Measurements from ENCODE around the gene TMED7. TPM values are rescaled to one million over a fixed set of nuclear protein-coding genes. Genes with fewer than 3 reads are reported as not detected.

TMED7 gene
- polyA plus RNA-seq, 1 of the 3 experiments (the other 2 are of a cell fraction) = 41.2 TPM

DNA sequence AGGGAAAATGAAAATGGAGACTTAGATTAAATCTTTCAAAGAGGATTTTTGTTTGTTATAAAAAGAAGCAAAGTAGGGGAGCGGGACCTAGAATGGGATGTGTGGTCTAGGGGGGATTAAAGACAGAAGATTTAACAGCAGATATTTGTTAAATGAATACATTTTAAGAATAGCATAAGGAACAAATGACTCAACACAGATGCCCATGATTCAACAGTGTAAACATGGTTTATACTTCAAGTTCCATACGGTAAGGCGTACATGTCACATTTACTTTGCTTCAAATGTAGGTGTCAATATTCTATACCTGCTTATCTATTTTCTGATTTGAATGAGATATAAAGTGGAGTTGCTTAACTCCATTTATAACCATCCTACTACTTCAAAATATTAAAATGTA, 25.1 kb downstream of the TMED7 start (continued):
- no peak for TF ChIP-seq JUND (IDR thresholded peaks at IDR 0.05)
- no peak for TF ChIP-seq MXI1 (IDR thresholded peaks at IDR 0.05; ENCODE audit: low read depth, low read length)

DNA sequence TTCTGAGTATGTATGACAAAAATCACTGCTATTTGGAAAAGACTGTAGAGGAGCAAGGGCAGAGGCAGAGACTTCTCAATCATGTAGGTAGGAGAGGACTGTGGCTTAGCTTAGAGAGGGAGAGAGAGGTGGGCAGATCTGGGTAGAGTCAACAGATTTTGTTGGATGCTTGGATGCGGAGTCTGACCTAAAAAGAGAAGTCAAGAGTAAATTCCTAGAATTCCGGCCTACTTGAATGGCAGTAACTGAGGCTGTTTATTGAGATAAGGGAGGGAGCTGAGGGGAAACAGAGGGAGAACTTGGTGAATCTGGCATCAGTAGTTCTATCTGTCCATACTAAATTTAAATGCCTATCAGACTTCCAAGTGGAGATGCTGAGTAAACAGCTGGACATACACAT, 25.9 kb downstream of the TMED7 start:
- DNase-seq = no peak
- no peaks in the 10 kb centered on the region for H3K9me3 ChIP-seq
- H2AFZ ChIP-seq (ENCODE audit: low read depth) = no peak overlapping the region
- peaks cover 7% of the 10 kb centered on the region; the same call in 1 of the 2 replicates for H3K79me2 ChIP-seq (ENCODE audit: insufficient read depth)
- no peak overlapping the region for H3K27ac ChIP-seq (ENCODE audit: low read depth in 2 of 2, low read length in 1 of 2)
- ChIA-PET POLR2A (no interaction called here), CTCF (interaction anchor here (1.0 to 4.5 kb wide), 4 partner anchors 9 to 290 kb away, joined by 3 to 13 read pairs (median 4); no protein-coding TSS in a partner anchor)
- H3K27me3 ChIP-seq (ENCODE audit: insufficient read depth) = no peaks in the 10 kb centered on the region
- no peak for TF ChIP-seq MEF2A (IDR thresholded peaks at IDR 0.05; ENCODE audit: borderline replicate concordance, low read depth)
- no peak for TF ChIP-seq FOSL2 (IDR thresholded peaks at IDR 0.05; ENCODE audit: borderline replicate concordance, low read depth)
- TF ChIP-seq, protein P1, sequence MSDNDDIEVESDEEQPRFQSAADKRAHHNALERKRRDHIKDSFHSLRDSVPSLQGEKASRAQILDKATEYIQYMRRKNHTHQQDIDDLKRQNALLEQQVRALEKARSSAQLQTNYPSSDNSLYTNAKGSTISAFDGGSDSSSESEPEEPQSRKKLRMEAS (IDR thresholded peaks at IDR 0.05; ENCODE audit: low read depth) = no peak
- TF ChIP-seq TEAD4 (IDR thresholded peaks at IDR 0.05; ENCODE audit: borderline replicate concordance, insufficient read depth) = no peak
- TF ChIP-seq MXI1 (IDR thresholded peaks at IDR 0.05; ENCODE audit: low read depth, low read length) = no peak
- TF ChIP-seq JUND (IDR thresholded peaks at IDR 0.05) = no peak
- no peak for TF ChIP-seq SMC3 (IDR thresholded peaks at IDR 0.05; ENCODE audit: low read depth, low read length)
- TF ChIP-seq SIN3A (IDR thresholded peaks at IDR 0.05; ENCODE audit: borderline replicate concordance, low read depth, low read length) = no peak
- TF ChIP-seq, protein P2, sequence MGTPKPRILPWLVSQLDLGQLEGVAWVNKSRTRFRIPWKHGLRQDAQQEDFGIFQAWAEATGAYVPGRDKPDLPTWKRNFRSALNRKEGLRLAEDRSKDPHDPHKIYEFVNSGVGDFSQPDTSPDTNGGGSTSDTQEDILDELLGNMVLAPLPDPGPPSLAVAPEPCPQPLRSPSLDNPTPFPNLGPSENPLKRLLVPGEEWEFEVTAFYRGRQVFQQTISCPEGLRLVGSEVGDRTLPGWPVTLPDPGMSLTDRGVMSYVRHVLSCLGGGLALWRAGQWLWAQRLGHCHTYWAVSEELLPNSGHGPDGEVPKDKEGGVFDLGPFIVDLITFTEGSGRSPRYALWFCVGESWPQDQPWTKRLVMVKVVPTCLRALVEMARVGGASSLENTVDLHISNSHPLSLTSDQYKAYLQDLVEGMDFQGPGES (IDR thresholded peaks at IDR 0.05; ENCODE audit: low read depth, low read length) = no peak
- TF ChIP-seq GABPA (IDR thresholded peaks at IDR 0.05; ENCODE audit: low read depth) = no peak
- no peak for TF ChIP-seq RXRA (IDR thresholded peaks at IDR 0.05; ENCODE audit: borderline replicate concordance, low read depth)
- TF ChIP-seq ELF1 (IDR thresholded peaks at IDR 0.05) = no peak
- no peak for TF ChIP-seq FOXM1 (IDR thresholded peaks at IDR 0.05; ENCODE audit: low read depth)
- no peak for TF ChIP-seq NRF1 (IDR thresholded peaks at IDR 0.05; ENCODE audit: low read depth, low read length)
- TF ChIP-seq GATA2 (CRISPR knock-in tag; IDR thresholded peaks at IDR 0.05) = no peak
- TF ChIP-seq YY1 (IDR thresholded peaks at IDR 0.05; ENCODE audit: low read depth) = no peak
- no peak for TF ChIP-seq TAF1 (IDR thresholded peaks at IDR 0.05; ENCODE audit: borderline replicate concordance, low read depth, low read length)
- no peak for TF ChIP-seq TCF12 (IDR thresholded peaks at IDR 0.05)
- TF ChIP-seq, protein P3, sequence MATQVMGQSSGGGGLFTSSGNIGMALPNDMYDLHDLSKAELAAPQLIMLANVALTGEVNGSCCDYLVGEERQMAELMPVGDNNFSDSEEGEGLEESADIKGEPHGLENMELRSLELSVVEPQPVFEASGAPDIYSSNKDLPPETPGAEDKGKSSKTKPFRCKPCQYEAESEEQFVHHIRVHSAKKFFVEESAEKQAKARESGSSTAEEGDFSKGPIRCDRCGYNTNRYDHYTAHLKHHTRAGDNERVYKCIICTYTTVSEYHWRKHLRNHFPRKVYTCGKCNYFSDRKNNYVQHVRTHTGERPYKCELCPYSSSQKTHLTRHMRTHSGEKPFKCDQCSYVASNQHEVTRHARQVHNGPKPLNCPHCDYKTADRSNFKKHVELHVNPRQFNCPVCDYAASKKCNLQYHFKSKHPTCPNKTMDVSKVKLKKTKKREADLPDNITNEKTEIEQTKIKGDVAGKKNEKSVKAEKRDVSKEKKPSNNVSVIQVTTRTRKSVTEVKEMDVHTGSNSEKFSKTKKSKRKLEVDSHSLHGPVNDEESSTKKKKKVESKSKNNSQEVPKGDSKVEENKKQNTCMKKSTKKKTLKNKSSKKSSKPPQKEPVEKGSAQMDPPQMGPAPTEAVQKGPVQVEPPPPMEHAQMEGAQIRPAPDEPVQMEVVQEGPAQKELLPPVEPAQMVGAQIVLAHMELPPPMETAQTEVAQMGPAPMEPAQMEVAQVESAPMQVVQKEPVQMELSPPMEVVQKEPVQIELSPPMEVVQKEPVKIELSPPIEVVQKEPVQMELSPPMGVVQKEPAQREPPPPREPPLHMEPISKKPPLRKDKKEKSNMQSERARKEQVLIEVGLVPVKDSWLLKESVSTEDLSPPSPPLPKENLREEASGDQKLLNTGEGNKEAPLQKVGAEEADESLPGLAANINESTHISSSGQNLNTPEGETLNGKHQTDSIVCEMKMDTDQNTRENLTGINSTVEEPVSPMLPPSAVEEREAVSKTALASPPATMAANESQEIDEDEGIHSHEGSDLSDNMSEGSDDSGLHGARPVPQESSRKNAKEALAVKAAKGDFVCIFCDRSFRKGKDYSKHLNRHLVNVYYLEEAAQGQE (IDR thresholded peaks at IDR 0.05; ENCODE audit: low read depth, low read length) = no peak
- 93% methylated on average over 2 of the region's 2 CpGs for WGBS (ENCODE audit: low lambda C conversion rate)
- peaks cover 12 to 21% of the 10 kb centered on the region in 2 experiments for H3K36me3 ChIP-seq (replicated peaks in 1 of 2; ENCODE audit: control insufficient read depth in 1 of 2, insufficient read depth in 2 of 2, low read length in 1 of 2)
- no peaks in the 10 kb centered on the region for H4K20me1 ChIP-seq (ENCODE audit: insufficient read depth)
- no peak overlapping the region for H3K4me2 ChIP-seq
- no peaks in the 10 kb centered on the region for H3K9me2 ChIP-seq
- H3K4me1 ChIP-seq (ENCODE audit: control insufficient read depth in 1 of 2, insufficient read depth in 2 of 2, low read depth in 1 of 2, low read length in 1 of 2) = peaks cover 3% of the 10 kb centered on the region in 2 experiments; a peak in 2 of 4 replicates
- no peak overlapping the region for H3K4me3 ChIP-seq (ENCODE audit: low read depth in 2 of 2, low read length in 1 of 2)
- H3F3A ChIP-seq (replicated peaks; ENCODE audit: insufficient read depth) = peaks cover 15% of the 10 kb centered on the region
- no peak overlapping the region for H3K9ac ChIP-seq
